IPS-11a (cell line): ENCODE results near the gene KANTR.
"Not testable (repeated sequence)": the region's sequence is repeated elsewhere in the genome, so short reads cannot be mapped to it uniquely, and the experiment has no call there.

ENCODE experiments used
- H3K4me3 ChIP-seq: one replicate; pipeline ENCODE4 v1.5.1; 2013; ENCODE audit warnings: low read depth, low read length, control low read depth

The KANTR gene

DNA sequence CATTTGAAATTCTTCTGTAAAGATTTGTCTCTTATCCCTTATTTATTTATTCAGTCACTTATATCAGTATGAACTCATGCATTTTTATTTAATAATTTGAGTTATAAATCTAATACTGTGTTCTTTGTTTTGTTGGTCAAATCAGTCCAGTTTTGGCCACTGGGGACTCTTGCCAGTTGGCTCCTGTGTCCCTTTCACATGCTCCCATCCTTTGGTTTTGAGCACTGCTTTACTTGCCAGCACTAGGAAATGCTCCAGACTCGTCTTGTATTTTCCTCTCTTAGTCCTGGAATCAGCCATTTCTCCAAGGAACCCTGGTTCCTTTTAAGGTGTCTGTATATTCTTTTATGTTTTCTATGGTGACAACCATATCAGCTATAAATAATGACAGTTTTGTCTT is 28.1 kb downstream of the KANTR start:
- no peak overlapping the region for H3K4me3 ChIP-seq

DNA sequence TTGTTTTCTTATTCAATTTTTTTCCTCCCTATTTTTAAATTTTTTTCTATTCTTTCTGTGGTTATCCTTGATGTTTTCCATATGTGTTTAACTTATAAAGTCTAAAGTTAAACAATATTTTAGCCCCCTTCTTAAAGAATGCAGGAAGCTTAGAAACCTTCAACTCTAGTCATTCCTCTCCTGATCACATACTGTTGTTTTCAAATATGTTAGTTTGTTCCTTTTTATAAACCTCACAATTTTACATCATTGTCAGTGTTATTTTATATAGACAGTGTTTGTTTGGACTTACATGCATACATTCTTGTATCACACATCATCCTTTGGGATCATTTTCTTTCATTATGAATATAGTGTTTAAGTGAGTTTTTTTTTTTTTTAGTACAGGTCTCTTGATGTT is 31.6 kb downstream of the KANTR start:
- H3K4me3 ChIP-seq, result no peak overlapping the region

DNA sequence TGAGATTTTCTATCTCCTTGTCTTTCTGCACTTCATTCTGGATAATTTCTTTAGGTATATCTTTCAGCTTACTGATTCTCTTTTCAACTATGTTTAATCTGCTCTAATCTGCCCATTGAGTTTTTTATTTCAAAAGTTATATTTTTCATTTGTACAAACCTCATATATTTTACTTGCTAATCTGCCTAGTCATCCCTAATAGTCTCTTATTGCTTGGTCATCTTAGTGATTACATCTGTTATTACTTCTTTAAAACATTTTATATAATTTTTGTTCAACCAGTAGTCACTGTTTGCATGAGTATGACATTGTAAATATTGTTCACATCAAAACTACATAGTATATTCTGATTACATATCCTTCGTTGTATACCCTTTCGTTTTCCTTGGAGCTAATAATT is 32.4 kb downstream of the KANTR start:
- H3K4me3 ChIP-seq, result no peak overlapping the region

DNA sequence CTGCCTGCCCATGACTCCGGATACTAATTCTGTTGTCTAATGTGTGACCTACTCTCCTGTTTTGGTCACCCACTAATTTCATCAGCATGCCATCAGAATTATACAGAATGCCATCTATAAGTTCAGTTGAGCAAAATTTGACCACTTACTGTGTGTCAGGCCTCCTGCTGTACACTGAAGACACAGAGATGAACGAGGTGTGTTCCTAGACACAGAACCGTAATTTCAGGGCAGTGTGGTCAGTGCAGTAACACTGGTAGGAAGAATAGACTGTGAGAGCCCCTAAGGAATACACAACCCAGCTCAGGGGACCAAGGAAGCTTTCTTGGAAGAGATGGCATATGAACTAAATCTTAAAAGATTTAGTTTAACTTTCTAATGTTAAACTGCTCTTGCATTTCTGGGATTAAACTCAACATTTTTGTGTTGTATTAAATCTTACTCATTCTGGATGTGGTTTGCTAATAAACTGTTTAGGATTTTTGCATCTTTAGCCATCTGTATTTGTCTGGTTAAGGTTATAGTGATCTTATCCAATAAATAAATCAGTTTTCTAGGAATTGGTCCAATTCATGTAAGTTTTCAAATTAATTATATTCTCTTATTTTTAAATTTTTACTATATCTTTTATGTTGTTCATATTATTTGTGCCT is 34.3 kb downstream of the KANTR start:
- H3K4me3 ChIP-seq, result no peak overlapping the region

DNA sequence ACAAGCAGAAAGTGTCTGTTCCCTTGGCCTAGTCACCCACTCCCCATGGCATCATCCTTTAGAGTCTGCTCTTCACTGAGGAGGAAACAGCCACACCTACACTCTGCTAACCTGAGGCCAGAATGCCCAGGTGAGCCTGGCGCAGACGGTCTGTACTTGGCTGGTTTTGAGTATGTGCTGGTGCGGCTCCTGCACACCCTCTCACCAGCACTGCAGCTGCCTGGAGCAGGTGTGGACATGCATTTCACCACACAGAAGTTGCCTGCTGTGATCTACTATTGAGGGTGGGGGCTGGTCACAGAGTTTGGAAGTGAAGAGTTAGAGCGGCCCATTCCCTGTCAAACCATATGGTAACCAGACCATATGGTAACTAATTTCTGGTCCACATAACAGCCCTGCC is 39.5 kb downstream of the KANTR start:
- no peak overlapping the region for H3K4me3 ChIP-seq

DNA sequence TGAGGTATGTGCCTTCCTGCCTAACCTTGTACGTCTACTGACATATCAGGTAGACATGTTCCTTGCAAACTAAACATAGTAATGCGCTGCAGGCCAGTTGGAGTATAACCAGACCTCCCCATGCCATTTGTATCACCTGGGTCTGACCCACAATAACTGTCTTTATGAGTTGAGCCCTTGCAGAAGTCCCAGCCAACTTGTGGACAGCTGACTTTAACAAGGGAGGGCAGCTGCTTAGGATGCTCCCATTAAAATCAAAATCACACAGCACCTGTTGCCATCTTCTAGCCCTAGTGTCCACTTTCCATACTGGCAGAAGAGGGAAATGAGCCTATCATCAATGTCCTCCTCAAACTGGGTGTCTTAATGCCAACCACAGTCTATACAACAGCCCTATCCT is 41.6 kb downstream of the KANTR start:
- no peak overlapping the region for H3K4me3 ChIP-seq

DNA sequence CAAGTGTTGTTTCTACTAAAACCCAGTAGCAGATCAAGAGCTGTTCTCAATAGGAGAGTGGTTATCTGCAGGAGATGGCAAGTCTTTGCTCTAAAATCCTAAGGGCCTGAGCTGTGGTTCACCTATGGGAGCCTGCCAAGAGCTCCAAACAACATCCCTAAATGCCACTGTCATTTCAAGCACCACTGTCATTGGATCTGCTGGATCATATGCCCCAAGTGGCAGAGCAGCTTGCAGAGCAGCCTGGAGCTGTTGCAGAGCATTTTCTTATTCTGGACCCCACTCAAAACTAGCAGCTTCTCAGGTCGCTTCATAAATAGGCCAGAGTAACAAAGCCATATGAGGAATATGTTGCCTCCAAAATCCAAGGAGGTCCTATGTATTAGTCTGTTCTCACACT is 59.6 kb downstream of the KANTR start:
- no peak overlapping the region for H3K4me3 ChIP-seq

DNA sequence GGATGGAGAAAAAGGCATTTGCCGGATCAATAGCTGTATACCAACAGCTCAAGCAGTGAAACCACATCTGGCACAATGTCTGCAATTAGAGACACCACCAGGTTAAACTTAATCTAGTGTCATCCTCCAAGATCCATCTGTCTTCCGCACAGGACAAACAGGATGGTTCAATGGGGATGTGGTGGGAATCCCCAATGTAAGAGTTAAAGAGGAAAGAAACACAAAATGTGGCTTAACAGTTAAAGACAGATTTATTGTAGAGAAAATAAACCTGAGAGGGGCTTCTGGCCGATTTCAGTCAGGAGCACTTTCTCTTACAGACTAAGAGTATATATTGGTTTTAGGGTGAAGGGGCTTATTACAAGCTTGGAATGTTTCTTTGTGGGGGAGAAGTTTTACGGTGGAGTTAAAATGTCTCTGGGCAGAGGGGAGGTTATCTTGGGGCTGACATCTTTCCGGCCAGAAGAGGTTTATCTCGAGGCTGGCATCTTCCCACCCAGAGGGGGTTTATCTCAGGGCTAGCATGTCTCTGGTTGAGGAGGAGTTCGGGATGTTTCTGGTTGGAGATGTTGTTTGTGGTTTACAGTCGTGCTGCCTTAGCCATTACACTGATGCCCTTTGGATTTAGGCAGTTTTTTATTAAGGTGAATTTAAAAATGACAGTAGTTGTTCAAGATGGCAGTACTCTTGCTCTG is 61.7 kb downstream of the KANTR start:
- no peak overlapping the region for H3K4me3 ChIP-seq

DNA sequence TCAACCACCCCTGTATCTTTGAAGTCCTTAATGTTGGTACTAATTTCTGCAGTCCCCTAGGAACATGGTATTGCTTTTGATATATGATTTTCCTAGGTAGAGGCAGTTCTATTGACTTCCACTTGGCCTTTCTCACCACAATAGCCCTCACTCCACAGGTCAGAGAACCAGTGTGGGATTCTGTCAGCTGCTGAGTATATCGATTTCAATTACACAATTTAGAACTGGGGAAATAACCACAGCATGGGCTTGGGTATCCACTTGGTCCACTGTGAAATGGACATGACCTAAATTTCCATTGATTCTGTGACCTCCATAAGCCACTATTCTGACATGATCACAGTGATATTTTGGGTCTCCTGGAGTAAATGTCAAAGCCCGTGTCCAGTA is 62.3 kb downstream of the KANTR start:
- H3K4me3 ChIP-seq, result no peak overlapping the region

DNA sequence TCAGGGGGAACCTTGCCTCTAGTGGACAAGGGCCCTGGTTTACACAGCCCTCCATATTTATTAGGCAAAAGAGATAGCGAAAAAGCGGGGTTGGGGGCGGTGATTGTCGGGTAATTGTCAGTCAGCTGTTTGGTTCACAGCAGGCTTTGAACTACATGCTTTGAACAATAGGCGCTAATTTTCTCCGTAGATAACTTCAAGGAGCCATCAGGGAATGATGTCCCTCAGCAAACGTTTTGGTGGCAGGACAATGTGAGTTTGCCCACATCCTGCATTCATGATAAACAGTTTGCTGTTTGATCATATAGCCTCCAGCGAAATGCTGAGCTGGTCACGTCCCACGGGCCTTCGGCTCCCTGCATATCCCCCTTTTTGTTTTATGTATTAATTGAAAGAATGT is 65.2 kb downstream of the KANTR start:
- no peak overlapping the region for H3K4me3 ChIP-seq

DNA sequence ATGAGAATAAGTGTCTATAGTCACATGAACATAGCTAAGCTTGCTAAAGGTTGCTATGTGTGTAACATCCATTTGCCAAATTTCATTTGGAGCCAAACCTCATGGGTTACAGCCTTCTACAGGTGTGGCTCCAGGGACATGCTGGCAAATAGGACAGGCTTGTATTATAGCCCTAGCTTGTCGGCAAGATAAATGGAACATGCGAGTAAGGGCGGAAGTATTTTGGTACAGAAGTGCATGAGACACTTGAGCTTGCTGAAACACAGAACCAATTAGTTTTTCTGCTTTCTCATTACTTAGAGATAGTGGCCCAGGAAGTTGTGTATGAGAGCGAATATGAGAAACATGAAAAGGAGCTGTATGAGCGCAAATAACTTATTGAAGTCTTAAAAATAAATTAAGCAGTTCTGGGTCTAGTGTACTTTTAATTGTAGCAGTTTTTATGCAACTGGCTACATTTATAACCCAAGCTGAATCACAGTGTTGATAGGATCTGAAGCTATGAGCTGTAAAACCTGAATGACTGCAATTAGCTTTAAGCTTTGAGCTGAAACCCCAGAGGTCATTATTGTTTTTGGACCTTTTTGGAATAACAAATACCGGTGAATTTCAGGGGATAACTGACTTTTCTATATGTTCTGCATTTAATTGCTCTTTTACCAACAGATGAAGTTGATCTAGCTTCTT is 66.5 kb downstream of the KANTR start:
- no peak overlapping the region for H3K4me3 ChIP-seq

DNA sequence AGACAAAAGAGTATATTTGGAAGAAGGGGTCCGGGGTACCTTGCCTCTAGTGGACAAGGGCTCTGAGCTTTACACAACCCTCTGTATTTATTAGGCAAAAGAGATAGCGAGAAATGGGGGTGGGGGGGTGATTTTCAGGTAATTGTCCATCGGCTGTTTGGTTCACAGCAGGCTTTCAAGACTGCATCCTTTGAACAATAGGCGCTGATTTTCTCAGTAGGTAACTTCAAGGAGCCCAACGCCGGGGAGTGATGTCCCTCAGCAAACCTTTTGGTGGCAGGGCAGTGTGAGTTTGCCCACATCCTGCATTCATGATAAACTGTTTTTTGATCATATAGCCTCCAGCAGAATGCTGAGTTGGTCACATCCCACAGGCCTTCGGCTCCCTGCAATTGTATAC is 69.5 kb downstream of the KANTR start:
- H3K4me3 ChIP-seq, result no peak overlapping the region

DNA sequence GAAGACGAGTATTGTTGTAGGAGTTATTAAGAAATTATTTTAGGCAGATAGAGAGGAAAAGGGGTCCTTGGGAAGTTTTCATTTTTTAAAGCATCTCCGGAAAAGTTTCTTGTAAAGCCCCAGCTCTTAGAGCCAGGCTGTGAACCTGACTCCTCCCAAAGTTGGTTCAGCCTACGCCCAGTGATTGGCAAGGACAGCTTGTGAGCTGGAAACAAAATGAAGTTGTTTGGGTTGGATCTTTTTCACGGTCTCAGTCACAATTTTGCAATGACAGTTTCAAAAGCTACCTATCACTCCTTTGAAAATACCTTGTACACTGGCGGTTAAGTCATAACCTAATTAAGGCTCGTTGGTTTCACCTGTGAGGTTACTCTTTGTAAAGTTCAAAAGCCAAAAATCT is 70.6 kb downstream of the KANTR start:
- not testable (repeated sequence) for H3K4me3 ChIP-seq

DNA sequence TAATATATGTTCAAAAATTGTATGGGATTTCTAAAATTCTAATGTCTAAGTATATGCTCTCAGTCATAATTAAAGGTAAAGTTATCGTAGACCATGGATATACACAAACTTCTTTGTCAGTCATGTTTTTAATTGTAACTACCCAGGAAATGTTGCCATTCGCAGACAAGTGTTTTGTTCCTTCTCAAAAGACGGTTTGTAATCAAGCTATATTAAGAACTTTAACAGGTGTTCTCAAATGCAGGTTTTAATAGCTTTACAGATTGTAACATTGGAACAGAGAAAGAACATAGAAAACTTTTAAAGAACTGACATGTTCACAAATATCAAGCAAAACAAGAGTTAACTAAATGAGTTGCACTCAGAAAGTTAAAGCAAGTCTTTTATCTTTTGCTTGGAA is 72.2 kb downstream of the KANTR start:
- no peak overlapping the region for H3K4me3 ChIP-seq

DNA sequence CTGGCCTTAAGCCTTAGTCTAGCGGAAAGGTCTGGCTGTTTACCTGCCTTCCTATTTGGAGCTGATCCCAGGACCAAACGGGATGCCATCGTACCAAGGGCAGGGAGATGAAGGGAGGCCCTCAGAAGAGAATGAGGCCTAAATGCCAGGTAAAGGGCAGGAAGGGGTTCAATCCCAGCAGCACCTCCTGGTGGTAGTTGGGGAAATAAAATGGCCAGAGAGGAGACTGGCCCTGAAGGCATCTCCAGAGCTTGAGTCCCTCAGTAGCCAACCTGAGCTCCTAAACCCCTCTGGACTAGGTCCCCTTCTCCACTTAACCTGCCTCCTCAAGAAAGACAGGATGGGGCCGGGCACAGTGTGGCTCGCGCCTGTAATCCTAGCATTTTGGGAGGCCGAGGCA is 77.4 kb downstream of the KANTR start:
- H3K4me3 ChIP-seq, result no peak overlapping the region
